HG03521 (cell line): Measurements from ENCODE around the gene AP2B1.

Experiments used
- ATAC-seq: cut with Tn5 transposase; IDR thresholded peaks from one replicate; pipeline ENCODE4 v1.9.1; 2021; ENCODE audit warnings: mild to moderate bottlenecking, moderate library complexity; ENCODE audit not compliant: unreplicated experiment

The AP2B1 gene

GRCh38 chr17:35618628-35619027 is 31.5 kb downstream of the AP2B1 start:
- ATAC-seq: no peak

GRCh38 chr17:35621768-35622167 is 34.6 kb downstream of the AP2B1 start:
- no peak for ATAC-seq

- no peak for ATAC-seq
These were observed 40.3 kb downstream of the AP2B1 start for GRCh38 chr17:35627417-35627816.

- no peak for ATAC-seq
These were observed 43.5 kb downstream of the AP2B1 start for GRCh38 chr17:35630530-35631148.

GRCh38 chr17:35641032-35641431 is 53.9 kb downstream of the AP2B1 start:
- ATAC-seq: no peak

- ATAC-seq: no peak
These were observed 58.8 kb downstream of the AP2B1 start for GRCh38 chr17:35645923-35646322.

- ATAC-seq: no peak
These were observed 64.3 kb downstream of the AP2B1 start for GRCh38 chr17:35651467-35651866.

GRCh38 chr17:35653619-35654361 is 66.7 kb downstream of the AP2B1 start:
- no peak for ATAC-seq

GRCh38 chr17:35655303-35655702 is 68.2 kb downstream of the AP2B1 start:
- no peak for ATAC-seq

- ATAC-seq: no peak
These were observed 73.8 kb downstream of the AP2B1 start for GRCh38 chr17:35660902-35661301.

GRCh38 chr17:35664685-35665084 is 77.6 kb downstream of the AP2B1 start:
- ATAC-seq: no peak

GRCh38 chr17:35665662-35666061 is 78.5 kb downstream of the AP2B1 start:
- ATAC-seq: no peak

- no peak for ATAC-seq
These were observed 78.9 kb downstream of the AP2B1 start for GRCh38 chr17:35666070-35666469.

- ATAC-seq: no peak
These were observed 79.9 kb downstream of the AP2B1 start for GRCh38 chr17:35666967-35667532.

GRCh38 chr17:35668802-35669201 is 81.7 kb downstream of the AP2B1 start:
- no peak for ATAC-seq

- ATAC-seq: no peak
These were observed 87.4 kb downstream of the AP2B1 start for GRCh38 chr17:35674552-35674951.

- ATAC-seq: no peak
These were observed 89.3 kb downstream of the AP2B1 start for GRCh38 chr17:35676441-35676840.

- ATAC-seq: no peak
These were observed 92.0 kb downstream of the AP2B1 start for GRCh38 chr17:35679007-35679682.

GRCh38 chr17:35683591-35683990 is 96.5 kb downstream of the AP2B1 start:
- no peak for ATAC-seq

- no peak for ATAC-seq
These were observed 97.1 kb downstream of the AP2B1 start for GRCh38 chr17:35684055-35684802.
